HG02973 (cell line): ENCODE data around the gene NELL1.
"Not testable (repeated sequence)": the region's sequence is repeated elsewhere in the genome, so short reads cannot be mapped to it uniquely, and the experiment has no call there.

ENCODE experiments used
- ATAC-seq: cut with Tn5 transposase; IDR thresholded peaks from one replicate; pipeline ENCODE4 v1.9.1; 2021; ENCODE audit warnings: moderate library complexity; ENCODE audit not compliant: unreplicated experiment

NELL1 gene

DNA sequence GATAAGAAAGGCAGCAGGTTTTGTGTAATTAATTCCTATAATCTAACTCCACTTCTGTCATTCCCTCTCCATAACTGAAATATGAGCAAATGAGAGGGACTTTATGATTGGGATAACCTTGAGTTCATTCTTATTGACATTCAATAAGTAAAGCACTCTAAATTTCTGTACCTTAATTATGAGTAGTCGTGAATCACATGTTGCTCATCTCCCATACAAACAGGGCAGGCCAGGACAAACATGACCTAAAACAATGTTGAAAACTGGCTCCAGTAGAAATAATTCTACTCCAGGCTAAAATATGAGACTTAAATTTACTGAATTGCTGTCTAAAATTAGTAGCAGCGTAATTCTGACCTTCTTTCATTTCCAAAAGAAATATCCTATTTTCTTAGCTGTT is 505.4 kb downstream of the NELL1 start:
- ATAC-seq, result no peak

- no peak for ATAC-seq
Observed at GRCh38 chr11:21177379-21177778, 508.0 kb downstream of the NELL1 start.

DNA sequence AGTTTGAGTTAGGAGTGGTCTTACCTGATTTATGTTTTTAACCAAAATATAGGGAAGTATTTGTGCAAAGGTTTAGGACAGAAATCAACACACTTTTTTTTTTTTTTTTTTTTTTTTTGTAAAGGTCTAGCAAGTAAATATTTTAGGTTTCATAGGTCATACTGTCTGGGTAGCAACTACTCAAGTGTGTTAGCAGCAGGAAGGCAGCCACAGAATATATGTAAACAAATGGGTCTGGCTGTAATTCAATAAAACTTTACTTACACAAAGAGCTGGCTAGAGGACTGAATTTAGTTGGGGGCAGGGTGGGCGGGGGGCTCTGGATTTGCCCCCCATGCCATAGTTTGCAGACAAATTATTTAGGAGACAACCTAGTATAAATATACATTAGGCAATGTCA is 510.4 kb downstream of the NELL1 start:
- ATAC-seq, result no peak

DNA sequence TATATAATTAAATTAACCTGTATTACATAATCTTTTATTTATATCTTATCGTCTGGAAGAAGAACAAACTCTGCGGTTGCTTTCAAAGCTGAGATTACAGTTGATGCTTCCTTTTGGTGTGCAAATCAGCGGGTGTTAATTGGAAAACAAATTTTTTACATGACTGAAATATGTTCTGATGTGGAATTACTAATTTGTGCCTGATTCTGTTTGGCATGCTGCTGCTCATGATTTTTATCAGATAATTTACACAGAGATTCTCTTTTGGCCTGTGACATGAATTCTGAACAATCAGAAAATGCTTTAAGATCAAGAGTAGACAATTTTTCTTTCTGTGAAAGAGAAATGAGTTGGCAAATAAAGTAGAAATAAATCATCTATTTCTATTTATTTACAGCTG is 510.8 kb downstream of the NELL1 start:
- ATAC-seq, result no peak

DNA sequence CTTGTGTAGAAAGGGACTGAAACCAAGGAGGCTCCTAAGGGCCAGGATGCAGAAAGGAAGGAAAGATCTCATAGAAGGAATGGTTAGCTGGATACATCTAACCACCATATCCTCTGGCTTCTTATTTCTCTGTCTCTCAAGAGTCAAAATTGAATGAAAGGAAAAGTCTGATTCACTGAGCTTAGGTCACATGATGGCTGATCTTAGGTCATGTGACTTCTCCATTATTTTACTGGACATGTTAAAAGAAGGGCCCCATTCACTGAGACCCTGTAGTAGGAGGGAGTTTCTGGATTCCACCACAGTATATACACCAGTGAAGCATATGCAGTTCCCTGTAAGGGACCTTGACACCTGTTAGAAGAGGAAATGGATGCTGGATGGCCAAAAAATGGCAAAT is 516.6 kb downstream of the NELL1 start:
- ATAC-seq, result no peak

- no peak for ATAC-seq
Observed at GRCh38 chr11:21190181-21190580, 520.8 kb downstream of the NELL1 start.

DNA sequence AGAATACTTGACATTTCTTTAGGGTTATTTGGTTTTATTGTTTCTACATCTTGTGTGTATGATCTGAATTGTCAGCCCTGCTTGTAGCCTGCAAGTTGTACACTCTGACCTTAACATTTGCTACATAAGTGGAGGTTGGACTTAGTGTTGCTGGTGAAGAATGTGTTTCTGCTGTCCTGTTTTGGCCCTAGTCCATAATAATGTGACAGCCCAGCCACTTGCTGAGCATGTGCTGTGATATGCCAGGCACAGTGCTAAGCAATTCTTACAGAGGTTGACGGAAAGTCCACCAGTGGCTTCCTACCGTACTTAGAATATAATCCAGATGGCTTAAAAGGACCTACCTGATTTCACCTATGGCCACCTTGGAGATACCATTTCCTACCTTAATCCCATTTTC is 526.6 kb downstream of the NELL1 start:
- no peak for ATAC-seq

DNA sequence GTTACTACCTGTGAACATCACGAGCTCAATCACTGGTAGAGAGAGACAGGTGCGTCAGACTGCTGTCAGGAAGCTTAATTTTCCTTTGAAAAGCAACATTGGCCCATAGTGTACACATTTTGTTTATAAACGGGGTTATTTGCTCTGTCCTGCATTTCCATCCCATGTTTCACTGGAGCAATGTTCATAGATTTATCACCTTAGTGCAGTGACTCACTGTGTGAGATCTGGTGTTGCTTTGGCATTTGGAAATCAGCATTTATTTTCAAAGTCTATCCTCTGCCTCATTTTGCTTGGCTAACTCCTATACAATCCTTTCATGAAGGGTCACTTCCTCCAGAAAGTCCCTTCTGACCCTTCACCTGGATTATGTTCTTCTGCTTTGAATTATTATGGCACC is 529.1 kb downstream of the NELL1 start:
- ATAC-seq, result no peak

GRCh38 chr11:21205205-21205604 is 535.8 kb downstream of the NELL1 start:
- ATAC-seq, result no peak

- no peak for ATAC-seq
Observed at GRCh38 chr11:21225860-21226259, 556.5 kb downstream of the NELL1 start.

GRCh38 chr11:21229224-21229623 is 559.8 kb downstream of the NELL1 start:
- no peak for ATAC-seq

- no peak for ATAC-seq
Observed at GRCh38 chr11:21250196-21250595, 580.8 kb downstream of the NELL1 start.

DNA sequence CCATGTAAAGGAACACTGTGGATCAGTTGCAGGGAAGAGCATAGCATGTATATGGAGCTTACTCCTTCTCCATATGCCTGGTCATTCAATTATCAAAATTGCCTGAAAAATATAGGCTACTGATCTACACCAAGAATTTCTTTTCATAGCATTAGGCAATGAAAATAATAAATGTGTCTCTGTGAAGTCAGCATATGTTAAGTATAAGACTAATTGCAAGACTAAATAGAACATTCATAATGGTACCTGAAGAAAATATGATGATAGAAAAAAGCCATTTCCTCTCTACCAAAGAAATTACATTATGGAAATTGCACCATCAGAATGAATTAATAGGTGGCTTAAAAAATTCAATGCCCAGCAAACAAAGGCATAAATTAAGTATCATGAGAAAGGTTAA is 584.7 kb downstream of the NELL1 start:
- ATAC-seq, result no peak

DNA sequence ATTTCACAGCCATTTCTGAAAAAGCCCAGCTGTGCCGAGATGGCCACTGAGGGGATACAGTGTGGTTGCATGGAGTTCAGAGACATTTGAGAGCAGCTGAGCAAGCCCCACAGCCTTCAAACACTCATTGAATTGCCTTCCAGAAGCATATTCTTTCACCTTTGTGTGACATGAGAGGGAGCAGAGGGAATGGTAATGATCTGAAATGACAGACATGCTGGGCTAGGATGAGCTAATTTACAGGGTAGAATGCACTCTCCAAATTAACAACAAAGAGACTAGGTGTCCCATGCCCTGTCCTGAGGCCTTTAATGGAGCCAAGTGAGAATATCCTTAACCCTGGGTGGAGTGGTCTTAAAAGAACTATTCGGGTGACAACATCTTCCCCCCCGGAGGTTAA is 585.4 kb downstream of the NELL1 start:
- no peak for ATAC-seq

- no peak for ATAC-seq
Observed at GRCh38 chr11:21257461-21257860, 588.1 kb downstream of the NELL1 start.

- no peak for ATAC-seq
Observed at GRCh38 chr11:21258414-21258813, 589.0 kb downstream of the NELL1 start.

DNA sequence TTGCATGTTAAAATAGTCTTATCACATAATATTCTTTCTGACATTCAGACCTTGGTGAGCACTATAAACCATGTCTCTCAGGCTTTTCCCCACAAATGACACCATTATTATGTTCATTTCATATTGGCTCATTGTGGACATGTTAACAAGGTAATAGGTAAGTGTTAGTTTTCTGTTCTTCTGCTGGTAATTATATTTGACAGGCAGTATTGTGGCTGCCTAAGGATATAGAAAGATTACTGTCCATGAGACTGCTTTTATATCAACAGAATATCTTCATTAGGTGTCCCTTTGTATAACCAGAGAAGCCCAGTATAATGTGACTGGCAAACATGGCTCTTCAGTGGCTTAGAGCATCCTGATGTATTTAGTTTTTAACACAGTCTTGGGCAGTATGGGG is 590.7 kb downstream of the NELL1 start:
- no peak for ATAC-seq

DNA sequence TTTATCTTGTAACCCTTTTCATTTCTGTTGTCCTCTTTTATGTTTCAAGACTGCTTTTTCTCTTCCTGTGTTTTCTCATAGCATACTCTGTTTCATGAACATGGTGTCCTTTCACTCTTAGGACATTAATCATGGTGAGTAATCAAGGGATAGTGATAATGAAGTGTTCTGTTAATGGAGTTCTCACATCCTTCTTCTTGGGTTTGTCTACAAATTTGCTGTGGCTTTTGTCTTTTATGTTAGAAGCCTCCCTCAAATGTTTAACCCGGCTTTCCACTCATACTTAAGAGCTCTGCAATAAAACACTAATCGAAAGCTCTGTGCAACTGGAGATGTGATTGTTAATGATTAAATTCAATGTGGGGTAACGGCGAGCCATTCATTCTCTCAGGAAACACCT is 593.6 kb downstream of the NELL1 start:
- ATAC-seq, result no peak

GRCh38 chr11:21264125-21264524 is 594.7 kb downstream of the NELL1 start:
- ATAC-seq, result no peak

DNA sequence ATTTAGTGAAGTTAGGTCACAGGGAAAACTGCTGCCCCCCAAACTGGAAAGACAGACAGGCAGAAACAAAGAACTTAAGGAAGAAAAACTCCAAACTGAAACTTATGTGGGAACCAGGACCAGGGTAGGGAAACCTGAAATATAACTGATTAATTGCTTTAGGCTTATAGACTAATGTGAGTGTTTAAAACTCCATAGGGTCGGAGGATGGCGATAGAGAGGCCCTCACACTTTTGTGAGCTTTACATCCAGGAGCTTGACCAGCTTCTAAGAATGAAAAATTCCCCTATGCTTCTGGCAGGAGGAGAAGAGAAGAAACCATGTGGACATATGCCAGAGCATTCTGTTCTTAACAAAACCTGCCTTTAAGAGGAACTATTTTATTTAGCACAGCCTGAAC is 598.6 kb downstream of the NELL1 start:
- ATAC-seq, result no peak

DNA sequence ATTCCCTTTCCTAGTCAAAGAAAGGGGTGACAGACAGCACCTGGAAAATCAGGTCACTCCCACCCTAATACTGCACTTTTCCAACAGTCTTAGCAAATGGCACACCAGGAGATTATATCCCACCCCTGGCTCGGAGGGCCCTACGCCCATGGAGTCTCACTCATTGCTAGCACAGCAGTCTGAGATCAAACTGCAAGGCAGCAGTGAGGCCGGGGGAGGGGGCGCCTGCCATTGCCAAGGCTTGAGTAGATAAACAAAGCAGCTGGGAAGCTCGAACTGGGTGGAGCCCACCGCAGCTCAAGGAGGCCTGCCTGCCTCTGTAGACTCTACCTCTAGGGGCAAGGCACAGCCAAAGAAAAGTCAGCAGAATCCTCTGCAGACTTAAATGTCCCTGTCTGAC is 602.8 kb downstream of the NELL1 start:
- ATAC-seq, result not testable (repeated sequence)

GRCh38 chr11:21278840-21279239 is 609.5 kb downstream of the NELL1 start:
- no peak for ATAC-seq

DNA sequence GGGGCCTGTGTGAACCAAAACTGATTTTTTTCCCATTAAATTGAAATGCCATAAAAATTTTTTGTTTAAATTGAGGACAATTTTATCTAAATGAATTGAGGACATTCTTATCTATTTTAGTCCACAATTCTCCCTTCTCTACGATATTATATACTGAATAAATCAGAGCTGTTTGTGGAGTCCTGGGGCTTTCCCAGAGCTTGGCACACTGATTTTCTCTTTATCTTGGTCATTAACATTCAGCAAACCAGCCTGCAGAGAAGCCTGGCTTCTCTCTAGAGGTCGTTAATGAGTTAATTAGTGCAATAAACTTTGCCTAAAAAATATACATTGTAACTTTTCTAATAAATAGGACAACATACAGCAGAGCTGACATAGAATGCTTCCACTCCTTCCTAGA is 615.7 kb downstream of the NELL1 start:
- no peak for ATAC-seq

GRCh38 chr11:21289686-21290085 is 620.3 kb downstream of the NELL1 start:
- ATAC-seq, result no peak
